Smooth muscle cell (in vitro differentiated cells): Measurements from ENCODE around the gene PIKFYVE. TPM values are rescaled to one million over a fixed set of nuclear protein-coding genes. Genes with fewer than 3 reads are reported as not detected.
A peak's percentile ranks its signal among the peaks of the same experiment; 100 is the strongest.
"Not testable (repeated sequence)": the region's sequence is repeated elsewhere in the genome, so short reads cannot be mapped to it uniquely, and the experiment has no call there.

ENCODE experiments used
- DNase-seq: peaks from one replicate; lab custom pipeline; 2025; ENCODE audit not compliant: unreplicated experiment; lab: John Stamatoyannopoulos, UW
- H2AFZ ChIP-seq: fragments of 200-600 bp; sonication (generic); 2 replicates; pipeline ENCODE4 v1.6.0; 2016; ENCODE audit warnings: antibody characterized with exemption, low read depth, mild to moderate bottlenecking
- H3F3A ChIP-seq: fragments of 200-600 bp; sonication (generic); 2 replicates; pipeline ENCODE4 v1.6.0; 2017; ENCODE audit warnings: antibody characterized with exemption, low read depth
- H3K27ac ChIP-seq: fragments of 200-600 bp; sonication (generic); 2 replicates; pipeline ENCODE4 v1.5.1; 2016; ENCODE audit warnings: low read depth, mild to moderate bottlenecking
- H3K27me3 ChIP-seq: fragments of 200-600 bp; sonication (generic); 2 replicates; pipeline ENCODE4 v1.6.1; 2016; ENCODE audit warnings: low read depth, mild to moderate bottlenecking
- H3K36me3 ChIP-seq: fragments of 200-600 bp; sonication (generic); 2 replicates; pipeline ENCODE4 v1.5.1; 2016; ENCODE audit warnings: low read depth
- H3K4me1 ChIP-seq: fragments of 200-600 bp; sonication (generic); 2 replicates; pipeline ENCODE4 v1.5.1; 2016; ENCODE audit warnings: low read depth
- H3K4me2 ChIP-seq: fragments of 200-600 bp; sonication (generic); 2 replicates; pipeline ENCODE4 v1.6.0; 2016; ENCODE audit warnings: mild to moderate bottlenecking
- H3K4me3 ChIP-seq: fragments of 200-600 bp; sonication (generic); 2 replicates; pipeline ENCODE4 v1.5.1; 2016; ENCODE audit warnings: mild to moderate bottlenecking
- H3K79me2 ChIP-seq: fragments of 200-600 bp; sonication (generic); 2 replicates; pipeline ENCODE4 v1.6.0; 2016; ENCODE audit warnings: low read depth, mild to moderate bottlenecking
- H3K9ac ChIP-seq: fragments of 200-600 bp; sonication (generic); 2 replicates; pipeline ENCODE4 v1.6.0; 2016; ENCODE audit warnings: low read depth
- H3K9me3 ChIP-seq: fragments of 200-600 bp; sonication (generic); replicated peaks from 2 replicates; pipeline ENCODE4 v1.5.1; 2016; ENCODE audit warnings: low read depth
- H4K20me1 ChIP-seq: fragments of 200-600 bp; sonication (generic); 2 replicates; pipeline ENCODE4 v1.6.0; 2016; ENCODE audit warnings: low read depth
- CTCF ChIP-seq: fragments of 200-600 bp; sonication (generic); IDR thresholded peaks from 2 replicates; pipeline ENCODE4 v1.5.1; 2017; ENCODE audit warnings: borderline replicate concordance, mild to moderate bottlenecking, antibody characterized with exemption; ENCODE audit not compliant: insufficient read depth, poor library complexity, severe bottlenecking
- WGBS: methylation state at CpG from one replicate; pipeline ENCODE4 v1.1.7; 2016; ENCODE audit warnings: low lambda C conversion rate; 5-methylcytosine and 5-hydroxymethylcytosine counted together
- polyA plus RNA-seq: library from polyadenylated mRNA; unstranded; fragments of >200 nt; fragmentation: Nextera tagmentation; extraction: Ambion mirVana; gene quantifications from 2 replicates; pipeline ENCODE4 v1.2.1, GENCODE V29; 2016
- total RNA-seq: library from RNA; depleted of rRNA; stranded (reverse); fragments of >200 nt; gene quantifications from 2 replicates; pipeline ENCODE4 v1.2.3, GENCODE V29; 2014

PIKFYVE gene, protein sequence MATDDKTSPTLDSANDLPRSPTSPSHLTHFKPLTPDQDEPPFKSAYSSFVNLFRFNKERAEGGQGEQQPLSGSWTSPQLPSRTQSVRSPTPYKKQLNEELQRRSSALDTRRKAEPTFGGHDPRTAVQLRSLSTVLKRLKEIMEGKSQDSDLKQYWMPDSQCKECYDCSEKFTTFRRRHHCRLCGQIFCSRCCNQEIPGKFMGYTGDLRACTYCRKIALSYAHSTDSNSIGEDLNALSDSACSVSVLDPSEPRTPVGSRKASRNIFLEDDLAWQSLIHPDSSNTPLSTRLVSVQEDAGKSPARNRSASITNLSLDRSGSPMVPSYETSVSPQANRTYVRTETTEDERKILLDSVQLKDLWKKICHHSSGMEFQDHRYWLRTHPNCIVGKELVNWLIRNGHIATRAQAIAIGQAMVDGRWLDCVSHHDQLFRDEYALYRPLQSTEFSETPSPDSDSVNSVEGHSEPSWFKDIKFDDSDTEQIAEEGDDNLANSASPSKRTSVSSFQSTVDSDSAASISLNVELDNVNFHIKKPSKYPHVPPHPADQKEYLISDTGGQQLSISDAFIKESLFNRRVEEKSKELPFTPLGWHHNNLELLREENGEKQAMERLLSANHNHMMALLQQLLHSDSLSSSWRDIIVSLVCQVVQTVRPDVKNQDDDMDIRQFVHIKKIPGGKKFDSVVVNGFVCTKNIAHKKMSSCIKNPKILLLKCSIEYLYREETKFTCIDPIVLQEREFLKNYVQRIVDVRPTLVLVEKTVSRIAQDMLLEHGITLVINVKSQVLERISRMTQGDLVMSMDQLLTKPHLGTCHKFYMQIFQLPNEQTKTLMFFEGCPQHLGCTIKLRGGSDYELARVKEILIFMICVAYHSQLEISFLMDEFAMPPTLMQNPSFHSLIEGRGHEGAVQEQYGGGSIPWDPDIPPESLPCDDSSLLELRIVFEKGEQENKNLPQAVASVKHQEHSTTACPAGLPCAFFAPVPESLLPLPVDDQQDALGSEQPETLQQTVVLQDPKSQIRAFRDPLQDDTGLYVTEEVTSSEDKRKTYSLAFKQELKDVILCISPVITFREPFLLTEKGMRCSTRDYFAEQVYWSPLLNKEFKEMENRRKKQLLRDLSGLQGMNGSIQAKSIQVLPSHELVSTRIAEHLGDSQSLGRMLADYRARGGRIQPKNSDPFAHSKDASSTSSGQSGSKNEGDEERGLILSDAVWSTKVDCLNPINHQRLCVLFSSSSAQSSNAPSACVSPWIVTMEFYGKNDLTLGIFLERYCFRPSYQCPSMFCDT (N-terminal part only)
- total RNA-seq (29.5 and 32.5 TPM in 2 replicates), polyA plus RNA-seq (4.9 and 5.2 TPM in 2 replicates)

GRCh38 chr2:208265801-208266552, at the start of gene PIKFYVE:
Gene PIKFYVE (plus strand): TSS chr2:208266255. CDS start chr2:208271520, 5,265 bp downstream.
- Histone ChIP-seq H3K9me3 (no peaks in the 10 kb centered on the region), H3K4me1 (peaks cover 19% of the 10 kb centered on the region), H3K9ac (peak within 1 kb of the TSS; percentile 90), H3K36me3 (no peaks in the 10 kb centered on the region), H4K20me1 (peaks cover 38% of the 10 kb centered on the region), H3K27ac (peak within 1 kb of the TSS; percentile 90), H2AFZ (peak within 1 kb of the TSS; percentile 79), H3K27me3 (no peaks in the 10 kb centered on the region), H3K4me2 (peak within 1 kb of the TSS; percentile 93), H3K79me2 (peaks cover 39% of the 10 kb centered on the region), H3F3A (no peaks in the 10 kb centered on the region), H3K4me3 (peak within 1 kb of the TSS; percentile 91)
- WGBS, result under 1% methylated on average over 50 of the region's 50 CpGs
- peak; percentile 78 for DNase-seq
- no peak for TF ChIP-seq CTCF

- not testable (repeated sequence) for H4K20me1 ChIP-seq, H3K4me1 ChIP-seq, H3K4me2 ChIP-seq, H3K9ac ChIP-seq, H3K27ac ChIP-seq, H3K4me3 ChIP-seq, H3K9me3 ChIP-seq, H2AFZ ChIP-seq, H3K36me3 ChIP-seq, H3F3A ChIP-seq, H3K79me2 ChIP-seq, DNase-seq, H3K27me3 ChIP-seq
- WGBS, result 84% methylated on average over 3 of the region's 3 CpGs
Measured at GRCh38 chr2:208221873-208222272, 44.2 kb upstream of the PIKFYVE start.

DNA sequence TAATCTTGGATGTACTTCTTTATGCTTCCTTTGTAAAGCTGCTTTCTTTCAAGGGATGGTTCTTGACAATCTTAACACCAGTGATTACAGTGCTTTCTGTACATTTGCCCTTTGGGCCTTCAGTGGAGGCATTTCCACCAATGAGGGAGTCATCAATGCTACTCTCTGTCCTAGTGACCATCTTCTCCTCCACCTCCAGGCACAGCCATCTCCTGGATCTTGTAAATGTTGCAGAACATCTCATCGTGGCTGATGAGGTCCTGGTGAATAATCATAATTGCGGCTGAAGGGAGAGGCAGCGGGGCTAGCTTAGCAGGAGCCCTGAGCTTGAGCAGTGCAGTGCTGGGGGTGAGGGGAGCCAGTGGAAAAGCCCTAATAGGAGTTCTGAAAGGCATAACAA, 43.7 kb upstream of the PIKFYVE start:
- H3K9ac ChIP-seq, result no peak overlapping the region
- H2AFZ ChIP-seq, result no peak overlapping the region
- H4K20me1 ChIP-seq, result no peaks in the 10 kb centered on the region
- no peaks in the 10 kb centered on the region for H3K36me3 ChIP-seq
- H3K27ac ChIP-seq, result no peak overlapping the region
- H3F3A ChIP-seq, result no peaks in the 10 kb centered on the region
- no peaks in the 10 kb centered on the region for H3K79me2 ChIP-seq
- TF ChIP-seq CTCF, result no peak
- H3K9me3 ChIP-seq, result no peaks in the 10 kb centered on the region
- no peak overlapping the region for H3K4me3 ChIP-seq
- DNase-seq, result no peak
- 59% methylated on average over 3 of the region's 3 CpGs for WGBS
- no peaks in the 10 kb centered on the region for H3K4me1 ChIP-seq
- H3K27me3 ChIP-seq, result no peaks in the 10 kb centered on the region
- no peak overlapping the region for H3K4me2 ChIP-seq
